ENCODE measurements around the gene ATP2B1. TPM values are rescaled to one million over a fixed set of nuclear protein-coding genes. Genes with fewer than 3 reads are reported as not detected.

The ATP2B1 gene
- total RNA-seq, 2 donors from 2014 or later, result 16.4 to 80.3 TPM

- Histone ChIP-seq H3K36me3 (no peaks in the 10 kb centered on the region), H3K27me3 (replicated peaks; ENCODE audit: insufficient read depth) (no peaks in the 10 kb centered on the region), H3K4me1 (replicated peaks) (no peaks in the 10 kb centered on the region), H3K4me3 (no peak overlapping the region), H3K27ac (no peak overlapping the region), H3K9me3 (no peaks in the 10 kb centered on the region)
- DNase-seq (ENCODE audit: low spot score), result no peak
- TF ChIP-seq, protein P1, sequence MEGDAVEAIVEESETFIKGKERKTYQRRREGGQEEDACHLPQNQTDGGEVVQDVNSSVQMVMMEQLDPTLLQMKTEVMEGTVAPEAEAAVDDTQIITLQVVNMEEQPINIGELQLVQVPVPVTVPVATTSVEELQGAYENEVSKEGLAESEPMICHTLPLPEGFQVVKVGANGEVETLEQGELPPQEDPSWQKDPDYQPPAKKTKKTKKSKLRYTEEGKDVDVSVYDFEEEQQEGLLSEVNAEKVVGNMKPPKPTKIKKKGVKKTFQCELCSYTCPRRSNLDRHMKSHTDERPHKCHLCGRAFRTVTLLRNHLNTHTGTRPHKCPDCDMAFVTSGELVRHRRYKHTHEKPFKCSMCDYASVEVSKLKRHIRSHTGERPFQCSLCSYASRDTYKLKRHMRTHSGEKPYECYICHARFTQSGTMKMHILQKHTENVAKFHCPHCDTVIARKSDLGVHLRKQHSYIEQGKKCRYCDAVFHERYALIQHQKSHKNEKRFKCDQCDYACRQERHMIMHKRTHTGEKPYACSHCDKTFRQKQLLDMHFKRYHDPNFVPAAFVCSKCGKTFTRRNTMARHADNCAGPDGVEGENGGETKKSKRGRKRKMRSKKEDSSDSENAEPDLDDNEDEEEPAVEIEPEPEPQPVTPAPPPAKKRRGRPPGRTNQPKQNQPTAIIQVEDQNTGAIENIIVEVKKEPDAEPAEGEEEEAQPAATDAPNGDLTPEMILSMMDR (IDR thresholded peaks at IDR 0.05), result no peak
- TF ChIP-seq POLR2A (IDR thresholded peaks at IDR 0.05) (no peak), POLR2AphosphoS5 (IDR thresholded peaks at IDR 0.05) (no peak)
- intact Hi-C loops (cut with DNase I), result no loop called here
- WGBS, result 79% methylated on average over 2 of the region's 2 CpGs
These were observed 33.8 kb upstream of the ATP2B1 start for GRCh38 chr12:89742337-89743022.

DNA sequence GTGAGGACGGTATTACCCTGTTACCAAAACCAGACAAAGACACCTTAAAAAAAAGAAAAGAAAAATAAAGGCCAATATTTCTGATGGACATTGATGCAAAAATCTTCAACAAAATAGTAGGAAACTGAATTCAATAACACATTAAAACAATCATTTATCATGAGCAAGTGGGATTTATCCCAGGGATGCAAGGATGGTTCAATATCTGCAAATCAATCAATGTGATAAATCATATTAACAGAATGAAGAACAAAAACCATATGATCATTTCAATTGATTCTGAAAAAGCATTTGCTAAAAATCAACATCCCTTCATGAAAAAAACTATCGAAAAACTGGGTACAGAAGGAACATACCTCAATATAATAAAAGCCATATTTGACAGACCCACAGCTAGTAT, 32.3 kb upstream of the ATP2B1 start:
- DNase-seq (ENCODE audit: low spot score), result no peak
- Histone ChIP-seq H3K9me3 (no peaks in the 10 kb centered on the region), H3K36me3 (no peaks in the 10 kb centered on the region), H3K27ac (no peak overlapping the region), H3K4me1 (replicated peaks) (no peaks in the 10 kb centered on the region), H3K27me3 (replicated peaks; ENCODE audit: insufficient read depth) (no peaks in the 10 kb centered on the region), H3K4me3 (no peak overlapping the region)
- WGBS, result 97% methylated on average over 2 of the region's 2 CpGs
- intact Hi-C loops (cut with DNase I), result no loop called here
- TF ChIP-seq, protein P1 (IDR thresholded peaks at IDR 0.05), result no peak
- TF ChIP-seq POLR2A (IDR thresholded peaks at IDR 0.05) (no peak), POLR2AphosphoS5 (IDR thresholded peaks at IDR 0.05) (no peak)

DNA sequence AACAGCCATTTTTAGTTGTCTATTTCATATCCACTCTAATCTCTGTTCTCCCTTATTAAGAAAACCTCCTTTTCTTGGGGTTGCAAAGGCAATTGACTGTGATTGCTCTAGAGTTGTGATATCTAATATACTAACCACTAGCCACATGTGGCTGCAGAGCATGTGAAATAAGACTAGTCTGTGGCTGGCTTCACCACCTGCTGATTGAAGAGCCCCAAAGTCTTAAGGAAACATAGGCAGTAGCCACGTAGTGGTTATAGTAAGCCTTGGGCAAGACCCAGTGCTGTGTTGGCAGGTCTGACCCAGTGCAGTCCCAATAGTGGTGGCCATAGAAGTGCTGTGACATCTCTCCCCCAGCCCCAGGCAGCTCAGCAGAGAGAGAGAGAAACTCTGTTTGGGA, 28.4 kb upstream of the ATP2B1 start:
- no peak for TF ChIP-seq POLR2A (IDR thresholded peaks at IDR 0.05)
- TF ChIP-seq POLR2AphosphoS5 (IDR thresholded peaks at IDR 0.05), result no peak
- Histone ChIP-seq H3K27ac (no peak overlapping the region), H3K36me3 (no peaks in the 10 kb centered on the region), H3K4me1 (replicated peaks) (no peaks in the 10 kb centered on the region), H3K4me3 (no peak overlapping the region), H3K9me3 (no peaks in the 10 kb centered on the region), H3K27me3 (replicated peaks; ENCODE audit: insufficient read depth) (no peaks in the 10 kb centered on the region)
- 100% methylated on average over 1 of the region's 1 CpG for WGBS
- intact Hi-C loops (cut with DNase I), result no loop called here
- DNase-seq (ENCODE audit: low spot score), result no peak

DNA sequence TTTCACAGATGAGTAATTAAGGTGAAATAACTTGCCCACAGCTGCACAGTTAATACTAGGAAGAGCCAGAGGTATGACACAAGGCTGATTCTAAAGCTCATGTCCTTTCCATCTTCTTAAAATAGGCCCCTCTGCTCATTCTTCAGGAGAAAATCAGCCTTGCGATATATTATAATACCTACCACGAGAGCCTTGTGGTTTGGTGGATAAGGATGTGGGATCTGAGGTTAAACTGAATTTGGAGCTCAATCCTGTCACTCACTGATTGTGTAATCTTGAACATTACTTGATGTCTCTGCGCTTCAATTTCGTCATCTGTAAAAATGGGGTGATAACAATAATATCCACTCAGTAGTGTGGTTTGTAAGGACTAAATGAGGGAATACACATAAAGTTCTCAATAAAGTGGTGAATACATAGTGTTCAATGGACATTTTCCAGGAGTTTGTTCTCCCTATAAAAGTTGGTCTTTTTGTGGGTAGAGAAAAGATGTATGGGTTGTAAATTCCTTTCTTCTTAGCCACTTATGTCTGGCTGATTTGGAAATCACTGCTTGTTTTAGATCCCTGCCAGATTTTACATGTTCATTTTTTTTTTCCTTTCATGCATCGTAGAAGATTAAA, 25.1 kb upstream of the ATP2B1 start:
- Histone ChIP-seq H3K9me3 (no peaks in the 10 kb centered on the region), H3K36me3 (no peaks in the 10 kb centered on the region), H3K4me3 (no peak overlapping the region), H3K27ac (no peak overlapping the region), H3K4me1 (replicated peaks) (no peaks in the 10 kb centered on the region), H3K27me3 (replicated peaks; ENCODE audit: insufficient read depth) (no peaks in the 10 kb centered on the region)
- intact Hi-C loops (cut with DNase I), result no loop called here
- 37% methylated on average over 5 of the region's 5 CpGs for WGBS
- no peak for TF ChIP-seq POLR2A (IDR thresholded peaks at IDR 0.05)
- TF ChIP-seq POLR2AphosphoS5 (IDR thresholded peaks at IDR 0.05), result peak; percentile 18
- DNase-seq (ENCODE audit: low spot score), result no peak

DNA sequence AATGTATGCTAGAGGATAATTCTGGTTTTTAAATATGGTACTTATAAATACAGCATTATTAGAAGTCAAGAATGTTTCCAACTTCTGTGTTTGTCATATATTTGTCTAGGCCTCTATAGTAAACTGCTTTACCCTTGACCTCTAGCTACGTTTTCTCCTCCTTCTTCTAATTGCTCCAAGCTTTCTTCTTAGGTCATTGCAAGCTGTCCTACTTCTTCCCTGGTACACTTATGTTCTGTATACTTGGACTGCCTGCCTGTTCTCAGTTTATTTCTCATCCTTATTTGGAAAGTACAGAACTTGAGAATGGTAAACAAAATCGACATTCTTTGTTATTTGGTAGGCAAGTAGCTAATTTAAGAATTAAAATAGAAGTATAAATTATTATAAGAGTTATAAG, 23.9 kb upstream of the ATP2B1 start:
- H3K4me3 ChIP-seq, result no peak overlapping the region
- 71% methylated on average over 2 of the region's 2 CpGs for WGBS
- no peaks in the 10 kb centered on the region for H3K27me3 ChIP-seq (replicated peaks; ENCODE audit: insufficient read depth)
- H3K9me3 ChIP-seq, result no peaks in the 10 kb centered on the region
- TF ChIP-seq POLR2A (IDR thresholded peaks at IDR 0.05), result no peak
- no peak for TF ChIP-seq POLR2AphosphoS5 (IDR thresholded peaks at IDR 0.05)
- TF ChIP-seq, protein P1 (IDR thresholded peaks at IDR 0.05), result no peak
- DNase-seq (ENCODE audit: low spot score), result no peak
- H3K4me1 ChIP-seq (replicated peaks), result no peaks in the 10 kb centered on the region
- intact Hi-C loops (cut with DNase I), result no loop called here
- H3K36me3 ChIP-seq, result no peaks in the 10 kb centered on the region
- no peak overlapping the region for H3K27ac ChIP-seq

DNA sequence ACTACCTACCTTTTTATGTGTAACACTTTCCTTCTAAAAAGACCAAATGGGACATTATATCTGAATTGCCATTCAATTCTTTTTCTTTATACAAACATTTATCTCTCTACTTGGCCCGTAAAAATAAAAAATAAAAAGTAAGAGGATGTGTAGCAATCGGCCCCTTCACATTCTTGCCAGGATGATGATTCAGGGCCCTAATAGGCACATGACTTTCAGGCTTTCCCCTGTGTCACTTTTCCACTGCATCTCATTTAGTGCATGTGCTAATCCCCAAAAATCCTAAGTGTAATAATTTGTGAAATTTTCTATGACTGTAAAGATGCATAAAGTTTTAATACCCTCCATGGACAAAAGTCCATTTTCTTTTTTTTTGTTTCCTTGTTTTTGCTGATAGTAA, 23.0 kb upstream of the ATP2B1 start:
- 29% methylated on average over 2 of the region's 2 CpGs for WGBS
- H3K36me3 ChIP-seq, result no peaks in the 10 kb centered on the region
- intact Hi-C loops (cut with DNase I), result no loop called here
- no peaks in the 10 kb centered on the region for H3K9me3 ChIP-seq
- no peak overlapping the region for H3K4me3 ChIP-seq
- H3K27me3 ChIP-seq (replicated peaks; ENCODE audit: insufficient read depth), result no peaks in the 10 kb centered on the region
- no peaks in the 10 kb centered on the region for H3K4me1 ChIP-seq (replicated peaks)
- no peak for DNase-seq (ENCODE audit: low spot score)
- H3K27ac ChIP-seq, result no peak overlapping the region
- TF ChIP-seq, protein P1 (IDR thresholded peaks at IDR 0.05), result no peak
- no peak for TF ChIP-seq POLR2AphosphoS5 (IDR thresholded peaks at IDR 0.05)
- TF ChIP-seq POLR2A (IDR thresholded peaks at IDR 0.05), result no peak
